GM19324 (cell line): Measurements from ENCODE around the gene MRPS18C.
"Not testable (repeated sequence)": the region's sequence is repeated elsewhere in the genome, so short reads cannot be mapped to it uniquely, and the experiment has no call there.

Source experiments
- ATAC-seq: cut with Tn5 transposase; IDR thresholded peaks from one replicate; pipeline ENCODE4 v1.9.1; 2021; ENCODE audit warnings: mild to moderate bottlenecking, moderate library complexity; ENCODE audit not compliant: unreplicated experiment, low FRiP score

Gene MRPS18C

GRCh38 chr4:83496085-83496917 is 40.4 kb downstream of the MRPS18C start:
- ATAC-seq: not testable (repeated sequence)

GRCh38 chr4:83498187-83498586 is 42.3 kb downstream of the MRPS18C start:
- ATAC-seq: no peak

GRCh38 chr4:83501671-83502070 is 45.8 kb downstream of the MRPS18C start:
- not testable (repeated sequence) for ATAC-seq

- ATAC-seq: no peak
Measured at GRCh38 chr4:83503974-83504373, 48.1 kb downstream of the MRPS18C start.

- no peak for ATAC-seq
Measured at GRCh38 chr4:83504503-83504902, 48.6 kb downstream of the MRPS18C start.

- no peak for ATAC-seq
Measured at GRCh38 chr4:83504996-83505395, 49.1 kb downstream of the MRPS18C start.

- not testable (repeated sequence) for ATAC-seq
Measured at GRCh38 chr4:83509156-83509585, 53.3 kb downstream of the MRPS18C start.

- no peak for ATAC-seq
Measured at GRCh38 chr4:83510442-83510841, 54.6 kb downstream of the MRPS18C start.
